ENCODE data around the gene PRRC2C.
A peak's percentile ranks its signal among the peaks of the same experiment; 100 is the strongest.

The PRRC2C gene

DNA sequence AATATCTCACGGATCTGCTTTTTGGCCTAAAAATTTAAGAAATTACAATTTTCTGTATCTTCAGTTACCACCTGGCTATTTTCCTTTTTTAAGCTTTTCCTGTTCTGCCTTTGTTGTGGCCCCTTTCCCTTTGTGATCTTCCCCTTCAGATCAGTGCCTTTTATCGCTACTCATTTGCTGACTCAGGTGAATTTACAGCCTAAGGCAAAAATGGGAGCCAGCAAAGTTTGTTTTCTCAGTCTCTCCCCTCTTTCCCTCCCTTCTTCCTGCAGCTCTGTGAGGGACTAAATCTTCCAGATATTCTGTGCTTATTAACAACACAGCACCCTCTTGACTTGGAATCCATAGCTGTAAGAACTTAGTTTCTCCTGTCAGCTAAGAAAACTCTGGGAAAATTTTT, 5.3 kb upstream of the PRRC2C start:
- Mint-ChIP-seq H3K36me3 (no peaks in the 10 kb centered on the region), H3K27me3 (peaks cover 1% of the 10 kb centered on the region), H3K27ac (no peak overlapping the region), H3K9me3 (no peaks in the 10 kb centered on the region), H3K4me3 (no peak overlapping the region), H3K4me1 (no peaks in the 10 kb centered on the region)
- DNase-seq (ENCODE audit: low spot score in 2 of 2) (no peak), ATAC-seq (ENCODE audit: low read depth) (no peak)

DNA sequence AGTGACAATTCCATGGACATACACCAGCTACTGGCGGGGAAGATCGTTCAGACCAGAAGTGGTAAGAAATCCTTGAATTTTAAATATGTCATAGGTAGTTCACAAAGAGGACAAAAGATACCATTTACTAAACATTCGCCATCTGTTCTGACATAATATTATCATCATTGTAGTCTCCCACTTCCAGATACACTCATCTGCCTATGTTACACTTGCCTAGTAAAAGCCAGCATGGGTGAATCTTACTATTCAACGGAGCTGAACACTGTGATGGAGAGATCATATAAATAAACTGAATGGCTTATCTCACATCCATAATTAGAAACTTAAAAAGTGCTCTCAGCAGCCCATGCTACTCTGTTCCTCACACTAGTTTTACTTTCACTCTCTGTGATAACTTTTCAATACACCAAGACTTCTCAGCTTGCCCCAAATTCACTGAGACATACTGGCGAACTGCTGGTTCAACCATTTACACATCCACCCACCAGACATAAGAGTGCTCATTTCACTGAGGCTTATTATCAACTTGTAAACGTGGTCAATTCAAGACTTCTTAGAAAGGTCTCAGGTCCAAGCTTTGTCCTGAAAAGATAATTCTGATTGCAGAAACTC, 463 bp upstream of the PRRC2C start:
- Mint-ChIP-seq H3K9me3 (no peaks in the 10 kb centered on the region), H3K4me3 (peak overlapping the region; percentile 99), H3K27ac (peak overlapping the region; percentile 100), H3K36me3 (peaks cover 4% of the 10 kb centered on the region), H3K27me3 (no peaks in the 10 kb centered on the region), H3K4me1 (peaks cover 31% of the 10 kb centered on the region)
- DNase-seq (ENCODE audit: low spot score in 2 of 2) (no peak), ATAC-seq (ENCODE audit: low read depth) (peak; percentile 52)

DNA sequence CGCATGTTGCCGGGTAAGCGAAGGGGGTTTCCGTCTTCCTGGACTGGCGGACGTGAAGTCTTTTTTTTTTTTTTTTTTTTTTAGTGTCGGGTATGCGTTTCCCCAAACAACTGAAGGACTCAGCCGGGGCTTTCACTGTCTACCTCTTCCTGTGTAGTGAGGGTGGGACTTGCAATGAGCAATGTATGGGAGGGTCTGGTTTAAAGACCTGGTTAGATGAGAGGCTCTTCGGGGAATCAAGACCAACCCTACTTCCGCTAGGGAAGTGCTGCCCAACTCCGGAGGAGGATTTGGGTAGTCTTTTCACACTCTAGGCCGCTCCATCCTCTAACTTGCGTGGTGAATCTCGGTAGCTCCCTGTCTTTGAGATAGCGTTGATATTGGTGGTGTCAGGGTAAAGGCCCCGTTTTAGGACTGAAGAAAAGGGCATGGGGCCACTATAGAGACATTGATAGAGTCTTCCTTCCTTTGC, 754 bp downstream of the PRRC2C start:
- DNase-seq (ENCODE audit: low spot score in 2 of 2) (no peak), ATAC-seq (ENCODE audit: low read depth) (peak; percentile 58)
- peak overlapping the region; percentile 99 for H3K4me3 Mint-ChIP-seq
- peak overlapping the region; percentile 100 for H3K27ac Mint-ChIP-seq
- H3K36me3 Mint-ChIP-seq: peaks cover 9% of the 10 kb centered on the region
- H3K27me3 Mint-ChIP-seq: no peaks in the 10 kb centered on the region
- H3K4me1 Mint-ChIP-seq: peaks cover 36% of the 10 kb centered on the region
- H3K9me3 Mint-ChIP-seq: no peaks in the 10 kb centered on the region

DNA sequence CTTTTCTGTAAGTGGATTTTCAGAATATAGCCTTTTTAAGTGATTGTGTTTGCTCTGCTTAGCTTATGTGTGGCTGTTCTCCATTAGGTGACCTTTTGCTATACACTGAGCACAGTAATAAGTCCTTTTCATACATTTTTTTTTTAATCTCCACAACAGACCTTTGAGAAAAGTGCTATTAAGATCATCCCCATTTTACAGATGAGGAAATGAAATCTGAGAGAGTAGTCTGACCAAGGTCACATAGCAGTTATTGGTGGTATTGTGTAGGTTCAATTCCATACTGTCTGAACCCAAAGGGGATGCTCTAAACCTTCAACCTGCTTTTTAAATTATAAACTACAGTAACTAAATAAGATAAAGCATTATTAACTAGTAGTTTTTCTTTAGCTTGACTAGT, 1.7 kb downstream of the PRRC2C start:
- Mint-ChIP-seq H3K4me3 (peak overlapping the region; percentile 99), H3K36me3 (peaks cover 13% of the 10 kb centered on the region), H3K4me1 (peaks cover 41% of the 10 kb centered on the region), H3K9me3 (no peaks in the 10 kb centered on the region), H3K27ac (peak overlapping the region; percentile 100), H3K27me3 (no peaks in the 10 kb centered on the region)
- DNase-seq (ENCODE audit: low spot score in 2 of 2) (no peak), ATAC-seq (ENCODE audit: low read depth) (no peak)

DNA sequence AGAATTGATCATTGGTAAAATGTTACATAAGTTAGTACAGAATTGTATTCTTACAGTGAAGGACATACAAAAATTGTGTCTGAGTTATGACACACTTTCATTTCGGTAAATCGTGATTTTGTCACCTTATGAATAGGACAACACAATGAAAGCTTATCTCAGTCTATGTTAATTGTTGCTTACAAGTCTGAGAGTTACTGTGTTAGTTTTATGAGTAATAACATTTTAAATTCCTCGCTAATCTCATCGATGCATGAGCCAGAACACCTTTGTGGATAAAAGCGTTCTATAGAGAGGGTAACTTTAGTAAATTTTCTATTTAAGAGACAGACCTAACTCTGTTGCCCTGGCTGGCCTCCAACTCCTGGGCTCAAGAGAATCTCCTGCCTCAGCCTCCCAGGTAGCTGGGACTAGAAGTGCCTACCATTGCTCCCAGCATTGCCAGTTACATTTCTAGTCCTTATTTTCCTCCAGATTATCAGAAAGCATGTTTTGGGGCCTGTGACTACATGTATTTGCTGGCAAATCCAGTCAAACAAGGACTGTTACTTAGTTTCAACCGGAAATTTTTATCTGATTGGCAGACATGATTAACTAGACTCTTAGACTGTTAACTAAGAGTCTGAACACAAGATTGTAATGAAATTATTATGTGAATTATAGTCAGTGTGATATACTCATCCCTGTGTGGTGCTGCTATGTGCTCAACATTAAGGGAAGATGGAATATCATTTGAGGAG, 3.0 kb downstream of the PRRC2C start:
- peak overlapping the region; percentile 46 for H3K4me3 Mint-ChIP-seq
- DNase-seq (ENCODE audit: low spot score in 2 of 2) (no peak), ATAC-seq (ENCODE audit: low read depth) (no peak)
- H3K4me1 Mint-ChIP-seq: peaks cover 52% of the 10 kb centered on the region
- H3K27ac Mint-ChIP-seq: peak overlapping the region; percentile 100
- H3K9me3 Mint-ChIP-seq: no peaks in the 10 kb centered on the region
- peaks cover 17% of the 10 kb centered on the region for H3K36me3 Mint-ChIP-seq
- H3K27me3 Mint-ChIP-seq: no peaks in the 10 kb centered on the region

DNA sequence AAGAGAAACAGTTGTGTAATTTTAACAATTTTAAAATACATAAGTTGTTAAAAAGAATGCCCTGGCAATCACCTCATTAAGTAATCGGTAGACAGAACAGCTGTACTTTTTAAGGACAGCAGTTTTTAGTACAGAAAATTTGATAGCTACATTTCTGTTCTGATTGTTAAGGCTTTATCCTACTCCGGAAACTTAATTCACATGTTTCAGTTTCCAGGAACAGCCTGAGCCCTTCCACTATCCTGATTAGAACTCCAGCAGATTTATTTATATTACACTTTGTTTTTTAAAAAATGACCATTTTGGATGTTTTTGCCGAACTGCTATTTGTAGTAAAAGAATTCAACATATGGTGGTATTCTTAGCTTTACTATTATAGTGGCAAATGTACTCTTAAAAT, 8.7 kb downstream of the PRRC2C start:
- peaks cover 23% of the 10 kb centered on the region for H3K36me3 Mint-ChIP-seq
- peak overlapping the region; percentile 55 for H3K27ac Mint-ChIP-seq

DNA sequence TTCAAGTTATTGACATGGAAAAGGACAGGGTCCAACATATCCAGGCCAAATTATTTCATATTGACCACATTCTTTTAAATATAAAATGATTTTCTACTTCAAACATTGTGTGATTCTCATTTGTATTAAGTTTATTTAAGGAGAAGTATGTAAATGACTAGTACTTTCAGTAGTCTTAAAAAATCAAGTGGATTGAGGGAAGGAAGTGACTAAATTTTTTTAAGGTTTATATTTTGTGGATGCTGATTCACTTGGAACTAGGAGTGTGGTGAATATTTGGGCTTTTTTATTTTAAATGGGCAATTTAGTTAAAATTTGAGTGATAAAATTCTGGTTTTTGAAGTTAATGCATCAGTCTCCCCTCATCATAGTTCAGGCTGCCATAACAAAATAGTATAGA, 10.1 kb downstream of the PRRC2C start:
- DNase-seq (ENCODE audit: low spot score in 2 of 2) (no peak), ATAC-seq (ENCODE audit: low read depth) (no peak)
- H3K9me3 Mint-ChIP-seq: no peaks in the 10 kb centered on the region
- H3K4me1 Mint-ChIP-seq: peaks cover 57% of the 10 kb centered on the region
- no peaks in the 10 kb centered on the region for H3K27me3 Mint-ChIP-seq
- peaks cover 24% of the 10 kb centered on the region for H3K36me3 Mint-ChIP-seq
- H3K4me3 Mint-ChIP-seq: no peak overlapping the region
- H3K27ac Mint-ChIP-seq: no peak overlapping the region

More for the DNA sequence above, 8.7 kb downstream of the PRRC2C start:
- ATAC-seq (ENCODE audit: low read depth) (no peak), DNase-seq (ENCODE audit: low spot score in 2 of 2) (no peak)
- no peaks in the 10 kb centered on the region for H3K9me3 Mint-ChIP-seq
- H3K4me3 Mint-ChIP-seq: no peak overlapping the region
- H3K4me1 Mint-ChIP-seq: peaks cover 57% of the 10 kb centered on the region
- H3K27me3 Mint-ChIP-seq: no peaks in the 10 kb centered on the region

DNA sequence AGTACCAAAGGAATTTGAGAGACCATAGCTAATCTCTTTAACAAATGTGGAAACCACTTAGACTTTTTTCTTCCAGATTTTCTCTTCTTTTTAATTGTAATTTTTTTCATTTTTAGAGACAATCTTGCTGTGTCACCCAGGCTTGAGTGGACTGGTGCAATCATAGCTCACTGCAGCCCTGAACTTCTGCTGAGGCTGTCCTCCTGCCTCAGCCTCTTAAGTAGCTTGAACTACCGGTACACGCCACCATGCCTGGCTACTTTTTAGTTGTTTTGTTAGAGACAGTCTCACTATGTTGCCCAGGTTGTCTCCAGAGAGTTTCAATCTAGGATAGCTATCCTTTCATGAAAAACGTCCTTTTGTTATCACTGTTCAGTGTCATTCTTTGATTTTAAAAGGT, 15.0 kb downstream of the PRRC2C start:
- Mint-ChIP-seq H3K27ac (no peak overlapping the region), H3K4me1 (peaks cover 61% of the 10 kb centered on the region), H3K4me3 (no peak overlapping the region), H3K27me3 (no peaks in the 10 kb centered on the region), H3K9me3 (peaks cover 2% of the 10 kb centered on the region), H3K36me3 (peaks cover 33% of the 10 kb centered on the region)
- DNase-seq (ENCODE audit: low spot score in 2 of 2) (no peak), ATAC-seq (ENCODE audit: low read depth) (no peak)

DNA sequence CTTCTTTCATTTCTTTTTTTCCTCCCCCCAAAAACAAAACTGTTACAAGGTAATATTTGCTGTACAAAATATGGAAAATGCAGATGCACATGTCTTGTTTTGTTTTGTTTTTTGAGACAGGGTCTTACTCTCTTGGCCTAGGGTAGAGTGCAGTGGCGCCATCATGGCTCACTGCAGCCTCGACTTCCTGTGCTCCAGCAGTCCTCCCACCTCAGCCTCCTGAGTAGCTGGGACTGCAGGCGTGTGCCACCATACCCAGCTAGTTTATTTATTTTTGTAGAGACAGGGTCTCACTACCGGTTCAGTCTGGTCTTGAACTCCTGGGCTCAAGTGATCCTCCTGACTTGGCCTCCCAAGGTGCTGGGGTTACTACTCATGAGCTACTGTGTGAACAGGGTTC, 15.5 kb downstream of the PRRC2C start:
- peak overlapping the region; percentile 1 for H3K4me3 Mint-ChIP-seq
- H3K36me3 Mint-ChIP-seq: peaks cover 32% of the 10 kb centered on the region
- ATAC-seq (ENCODE audit: low read depth): no peak
- H3K27ac Mint-ChIP-seq: peak overlapping the region; percentile 60
- peaks cover 2% of the 10 kb centered on the region for H3K9me3 Mint-ChIP-seq
- no peaks in the 10 kb centered on the region for H3K27me3 Mint-ChIP-seq
- H3K4me1 Mint-ChIP-seq: peaks cover 63% of the 10 kb centered on the region
- no peak for DNase-seq (ENCODE audit: low spot score in 2 of 2)

DNA sequence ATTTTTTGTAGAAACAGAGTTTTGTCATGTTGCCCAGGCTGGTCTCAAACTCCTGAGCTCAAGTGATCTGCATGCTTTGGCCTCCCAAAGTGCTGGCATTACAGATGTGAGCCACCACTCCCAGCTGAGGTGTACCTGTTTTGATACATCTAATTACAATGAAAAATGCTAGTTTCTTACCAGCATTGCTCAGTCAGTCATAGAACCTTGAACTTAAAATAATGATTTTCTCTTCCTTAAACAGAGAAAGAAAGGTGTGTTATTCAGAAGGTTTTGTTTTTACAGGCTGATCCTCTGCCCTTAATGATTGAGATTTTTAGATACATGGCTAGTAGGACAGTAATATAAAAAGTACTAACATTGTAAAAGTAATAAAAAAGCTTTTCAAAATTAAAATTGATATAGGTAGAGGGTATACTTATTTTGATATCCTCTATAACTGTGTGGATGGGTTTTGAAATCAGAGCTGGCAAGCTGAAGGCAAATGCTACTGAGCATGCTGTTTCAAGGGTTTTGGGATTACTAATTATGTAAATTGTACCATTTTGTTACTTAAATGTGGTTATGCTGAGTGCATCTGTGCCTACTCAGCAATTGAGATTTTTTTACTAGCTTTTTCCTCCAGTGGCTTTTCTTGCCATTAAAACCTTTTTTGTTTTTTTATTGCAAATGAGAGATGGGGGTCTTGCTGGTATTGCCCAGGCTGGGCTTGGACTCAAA, 16.1 kb downstream of the PRRC2C start:
- Mint-ChIP-seq H3K4me3 (no peak overlapping the region), H3K27me3 (no peaks in the 10 kb centered on the region), H3K27ac (peak overlapping the region; percentile 60), H3K9me3 (peaks cover 2% of the 10 kb centered on the region), H3K36me3 (peaks cover 32% of the 10 kb centered on the region), H3K4me1 (peaks cover 64% of the 10 kb centered on the region)
- no peak for ATAC-seq (ENCODE audit: low read depth)
- no peak for DNase-seq (ENCODE audit: low spot score in 2 of 2)

DNA sequence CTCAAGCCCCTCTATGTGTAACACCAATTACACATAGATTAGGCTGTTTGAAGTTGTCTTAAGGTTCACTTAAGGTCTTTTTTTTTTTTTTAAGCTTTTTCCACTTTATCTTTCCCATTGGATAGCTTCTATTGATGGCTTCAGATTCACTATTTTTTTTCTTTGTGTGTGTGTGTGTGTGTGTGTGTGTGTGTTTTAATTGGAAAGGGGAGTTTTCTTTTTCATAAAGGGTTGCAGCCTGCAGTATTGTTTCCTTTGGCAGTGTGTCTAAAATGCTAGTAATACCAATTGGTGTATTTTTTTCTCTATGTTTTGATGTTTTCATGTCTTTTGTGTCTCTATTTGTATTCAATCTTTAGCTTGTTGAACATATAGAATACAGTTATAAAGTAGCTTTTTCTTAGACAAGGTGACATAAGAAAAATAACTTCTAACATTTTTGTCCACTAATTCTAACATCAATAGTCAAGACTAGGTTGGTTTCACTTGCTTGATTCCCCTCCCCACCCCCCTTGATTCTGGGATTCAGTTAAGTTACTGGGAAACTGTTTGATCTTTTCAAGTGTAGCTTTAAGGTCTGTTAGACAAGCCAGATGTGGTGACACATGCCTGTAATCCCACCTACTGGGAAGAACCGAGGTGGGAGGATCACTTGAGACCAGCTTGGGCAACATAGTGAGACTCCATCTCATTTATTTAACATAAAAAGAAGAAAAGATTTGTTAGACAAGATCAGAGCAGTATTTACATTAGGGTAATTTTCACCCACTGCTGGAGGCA, 21.4 kb downstream of the PRRC2C start:
- H3K27me3 Mint-ChIP-seq: no peaks in the 10 kb centered on the region
- H3K36me3 Mint-ChIP-seq: peaks cover 13% of the 10 kb centered on the region
- ATAC-seq (ENCODE audit: low read depth): peak; percentile 5
- peaks cover 62% of the 10 kb centered on the region for H3K4me1 Mint-ChIP-seq
- no peak for DNase-seq (ENCODE audit: low spot score in 2 of 2)
- H3K9me3 Mint-ChIP-seq: peaks cover 2% of the 10 kb centered on the region
- peak overlapping the region; percentile 86 for H3K27ac Mint-ChIP-seq
- H3K4me3 Mint-ChIP-seq: peak overlapping the region; percentile 49

DNA sequence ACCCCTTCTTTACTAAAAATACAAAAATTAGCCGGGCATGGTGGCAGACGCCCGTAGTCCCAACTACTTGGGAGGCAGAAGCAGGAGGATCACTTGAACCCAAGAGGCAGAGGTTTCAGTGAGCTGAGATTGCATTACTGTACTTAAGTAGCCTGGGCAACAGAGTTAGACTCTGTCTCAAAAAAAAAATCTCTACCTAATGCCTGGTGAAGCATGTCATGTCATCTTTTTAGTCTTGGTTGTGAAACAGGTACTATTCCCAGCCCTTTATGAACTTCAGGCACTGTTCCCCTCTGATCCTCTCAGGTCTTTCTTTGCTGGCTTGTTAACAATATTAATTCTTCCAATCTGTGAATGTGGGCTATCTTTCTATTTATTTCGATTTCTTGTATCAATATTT, 22.1 kb downstream of the PRRC2C start:
- no peak for DNase-seq (ENCODE audit: low spot score in 2 of 2)
- H3K27me3 Mint-ChIP-seq: no peaks in the 10 kb centered on the region
- H3K27ac Mint-ChIP-seq: peak overlapping the region; percentile 86
- ATAC-seq (ENCODE audit: low read depth): peak; percentile 57
- no peak overlapping the region for H3K4me3 Mint-ChIP-seq
- peaks cover 2% of the 10 kb centered on the region for H3K9me3 Mint-ChIP-seq
- peaks cover 62% of the 10 kb centered on the region for H3K4me1 Mint-ChIP-seq
- peaks cover 16% of the 10 kb centered on the region for H3K36me3 Mint-ChIP-seq

DNA sequence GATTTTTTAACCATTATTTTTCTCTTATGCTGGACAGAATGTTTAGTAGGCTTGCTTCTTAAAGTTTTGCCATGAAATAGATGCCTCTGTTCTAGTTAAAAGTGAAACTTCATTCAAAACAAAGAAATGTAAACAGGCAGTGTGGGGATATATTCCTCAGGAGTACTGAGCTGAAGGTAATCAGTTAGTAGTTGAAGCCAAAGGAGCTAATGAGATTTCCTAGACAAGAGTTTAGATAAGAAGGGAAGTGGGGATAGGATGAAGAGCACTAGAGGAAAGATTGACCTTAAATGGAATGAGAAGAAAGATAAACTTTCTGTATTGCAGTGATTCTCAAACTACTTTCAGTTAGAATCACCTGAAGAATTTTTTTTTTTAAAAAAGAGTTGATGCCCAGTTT, 23.9 kb downstream of the PRRC2C start:
- Mint-ChIP-seq H3K9me3 (no peaks in the 10 kb centered on the region), H3K36me3 (peaks cover 7% of the 10 kb centered on the region), H3K27me3 (no peaks in the 10 kb centered on the region), H3K27ac (peak overlapping the region; percentile 86), H3K4me3 (no peak overlapping the region), H3K4me1 (peaks cover 54% of the 10 kb centered on the region)
- no peak for DNase-seq (ENCODE audit: low spot score in 2 of 2)
- no peak for ATAC-seq (ENCODE audit: low read depth)

DNA sequence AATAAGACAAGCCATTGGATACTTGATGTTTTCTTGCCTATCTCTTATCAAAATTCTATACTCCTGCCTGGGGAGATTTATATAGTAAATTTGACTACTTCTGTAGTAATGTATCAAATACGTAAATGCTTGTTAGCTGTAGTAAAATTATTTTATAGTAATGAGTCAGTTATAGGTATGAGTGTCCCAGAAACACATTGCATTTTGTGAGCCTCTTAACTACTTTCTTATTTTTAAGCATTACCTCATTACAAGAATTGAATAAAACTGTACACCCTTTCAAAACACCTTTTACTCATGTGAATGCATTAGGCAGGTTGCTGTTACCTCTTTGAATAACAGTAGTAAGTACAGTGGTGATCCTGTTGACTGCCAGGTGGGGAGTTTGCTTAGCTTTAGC, 28.4 kb downstream of the PRRC2C start:
- Mint-ChIP-seq H3K36me3 (peaks cover 35% of the 10 kb centered on the region), H3K4me3 (no peak overlapping the region), H3K27me3 (no peaks in the 10 kb centered on the region), H3K27ac (no peak overlapping the region), H3K4me1 (peaks cover 18% of the 10 kb centered on the region), H3K9me3 (no peaks in the 10 kb centered on the region)
- ATAC-seq (ENCODE audit: low read depth) (no peak), DNase-seq (ENCODE audit: low spot score in 2 of 2) (no peak)
